ENCODE measurements around the gene BAG5. TPM values are rescaled to one million over a fixed set of nuclear protein-coding genes. Genes with fewer than 3 reads are reported as not detected.

Gene BAG5
- total and polyA plus RNA-seq, 2 of the 8 experiments (the other 6 are each of a cell fraction or from before 2014, with no cell fraction given): 7.4 to 29.5 TPM

- Histone ChIP-seq H3K23me2 (ENCODE audit: low read depth, low read length) (peaks cover 12% of the 10 kb centered on the region; the same call in 1 of the 2 replicates), H3K56ac (replicated peaks; ENCODE audit: insufficient read length, low read depth, low read length) (no peak overlapping the region), H3K36me3 (ENCODE audit: control insufficient read depth in 2 of 4, insufficient read depth in 4 of 4, low read length in 3 of 4) (peaks cover 0 to 15% (median 8%) of the 10 kb centered on the region in 4 experiments; a peak in 7 of 8 replicates), H3K4ac (replicated peaks; ENCODE audit: insufficient read length, low read depth, low read length) (no peak overlapping the region), H2AK5ac (ENCODE audit: low read depth, low read length) (no peak overlapping the region), H4K8ac (ENCODE audit: extremely low read depth, insufficient read depth, low read length) (no peak overlapping the region), H2BK5ac (ENCODE audit: low read depth, low read length) (no peak overlapping the region), H3K4me1 (replicated peaks in 1 of 4; ENCODE audit: control insufficient read depth in 3 of 4, insufficient read depth in 4 of 4, low read length in 3 of 4) (peaks cover 0 to 4% (median 2%) of the 10 kb centered on the region in 4 experiments; a peak in 5 of 7 replicates), H3K27me3 (replicated peaks in 1 of 4; ENCODE audit: control insufficient read depth in 3 of 4, extremely low read depth in 1 of 4, insufficient read depth in 3 of 4, low read length in 3 of 4) (no peaks in the 10 kb centered on the region), H4K5ac (ENCODE audit: insufficient read length, low read depth, low read length) (no peak overlapping the region), H3K27ac (ENCODE audit: low read depth, low read length) (no peak overlapping the region), H2BK15ac (ENCODE audit: low read length) (no peak overlapping the region), H2AFZ (ENCODE audit: low read length) (no peak overlapping the region), H2BK120ac (replicated peaks; ENCODE audit: low read depth, low read length) (no peak overlapping the region), H4K20me1 (replicated peaks in 1 of 2; ENCODE audit: control insufficient read depth in 1 of 2, insufficient read depth in 2 of 2, low read length in 2 of 2) (peaks cover 5 to 13% of the 10 kb centered on the region in 2 experiments), H3K4me3 (ENCODE audit: extremely low read depth in 1 of 4, insufficient read depth in 2 of 4, low read depth in 3 of 4, low read length in 4 of 4) (peak overlapping the region; percentile 82 to 97 (median 91); a peak in 7 of 8 replicates), H4K91ac (replicated peaks; ENCODE audit: insufficient read length, low read length) (no peak overlapping the region), H3K79me1 (ENCODE audit: low read depth, low read length) (peaks cover 11% of the 10 kb centered on the region; the same call in 1 of the 2 replicates), H3K79me2 (ENCODE audit: control insufficient read depth in 1 of 2, insufficient read depth in 2 of 2, low read length in 2 of 2) (peaks cover 9 to 80% of the 10 kb centered on the region in 2 experiments), H3K18ac (ENCODE audit: extremely low read depth, low read length) (no peak overlapping the region), H3K14ac (ENCODE audit: insufficient read length) (no peak overlapping the region), H2BK12ac (ENCODE audit: low read depth, low read length) (no peak overlapping the region), H3K4me2 (ENCODE audit: insufficient read depth in 1 of 2, low read depth in 2 of 2, low read length in 2 of 2) (peak overlapping the region; percentile 77 to 85), H3K9me3 (ENCODE audit: insufficient read depth in 2 of 2, low read depth in 1 of 2, low read length in 1 of 2) (no peaks in the 10 kb centered on the region), H3K9ac (replicated peaks in 1 of 4; ENCODE audit: extremely low read depth in 1 of 4, low read depth in 3 of 4, low read length in 3 of 4) (peak overlapping the region in 1 of 4 experiments; percentile 68; a peak in 2 of 7 replicates), H3K23ac (ENCODE audit: insufficient read length) (no peak overlapping the region), H2BK20ac (ENCODE audit: low read length) (no peak overlapping the region)
- ChIA-PET CTCF (ENCODE audit: partially characterized antibody) (interaction anchor here (0.6 to 1.4 kb wide), 7 partner anchors 11 to 218 kb away, joined by 3 to 6 read pairs (median 4); no protein-coding TSS in a partner anchor), POLR2A (ENCODE audit: partially characterized antibody) (interaction anchor here (0.6 to 1.8 kb wide), 7 partner anchors 13 to 1082 kb away, joined by 3 to 6 read pairs (median 4); partner anchors contain the start of gene CKB)
- 88% methylated on average over 21 of the region's 21 CpGs; no CpG with 5 or more reads in 1 of the 2 experiments for WGBS, 2 experiments (ENCODE audit: extremely low coverage in 1 of 2, insufficient coverage in 1 of 2, insufficient read length in 1 of 2, insufficient replicate concordance in 2 of 2, low coverage in 1 of 2, low lambda C conversion rate in 2 of 2, missing lambda C conversion rate in 1 of 2)
- FAIRE-seq: no peak
- DNase-seq (ENCODE audit: low read depth in 1 of 2, low spot score in 2 of 2): no peak
- TF ChIP-seq CBX8 (IDR thresholded peaks at IDR 0.05; ENCODE audit: borderline replicate concordance, low read depth, low read length) (no peak), TAF7 (optimal IDR thresholded peaks at IDR 0.05; ENCODE audit: borderline replicate concordance, low read depth, low read length) (no peak), NRF1 (IDR thresholded peaks at IDR 0.05; ENCODE audit: low read depth, low read length) (no peak), YY1 (IDR thresholded peaks at IDR 0.05; ENCODE audit: low read depth, low read length) (no peak), KDM5A (IDR thresholded peaks at IDR 0.05; ENCODE audit: low read length) (no peak), CTCF (IDR thresholded peaks at IDR 0.05; ENCODE audit: control extremely low read depth in 1 of 3, insufficient read depth in 1 of 3, low read depth in 1 of 3, low read length in 3 of 3) (no peak), SP1 (IDR thresholded peaks at IDR 0.05; ENCODE audit: low read depth, low read length) (no peak), ATF2 (IDR thresholded peaks at IDR 0.05; ENCODE audit: low read length) (no peak)
Measured at GRCh38 chr14:103563844-103564505, 1.5 kb upstream of the BAG5 start.

Measured in H1 (cell line).